HUES48 (cell line): ENCODE results near the gene ZNF217.
A peak's percentile ranks its signal among the peaks of the same experiment; 100 is the strongest.
"Not testable (repeated sequence)": the region's sequence is repeated elsewhere in the genome, so short reads cannot be mapped to it uniquely, and the experiment has no call there.

Experiments
- H3K27ac ChIP-seq: one replicate; pipeline ENCODE4 v1.7.0; 2013; ENCODE audit warnings: low read depth, low read length, inconsistent platforms
- H3K27me3 ChIP-seq: 2 replicates; pipeline ENCODE4 v1.6.1; 2013; ENCODE audit warnings: mild to moderate bottlenecking, low read length; ENCODE audit not compliant: control insufficient read depth, insufficient read depth
- H3K36me3 ChIP-seq: 2 replicates; pipeline ENCODE4 v1.6.1; 2013; ENCODE audit warnings: low read length; ENCODE audit not compliant: control insufficient read depth, insufficient read depth
- H3K4me1 ChIP-seq: 2 replicates; pipeline ENCODE4 v1.6.1; 2013; ENCODE audit warnings: mild to moderate bottlenecking, low read length; ENCODE audit not compliant: control insufficient read depth, insufficient read depth
- H3K4me3 ChIP-seq: 2 replicates; pipeline ENCODE4 v1.5.1; 2013; ENCODE audit warnings: mild to moderate bottlenecking, low read depth, low read length
- H3K9ac ChIP-seq: 2 replicates; pipeline ENCODE4 v1.6.1; 2013; ENCODE audit warnings: mild to moderate bottlenecking, low read depth, low read length, moderate library complexity
- H3K9me3 ChIP-seq: 2 replicates; pipeline ENCODE4 v1.6.1; 2013; ENCODE audit warnings: low read length; ENCODE audit not compliant: control insufficient read depth, insufficient read depth

Gene ZNF217

DNA sequence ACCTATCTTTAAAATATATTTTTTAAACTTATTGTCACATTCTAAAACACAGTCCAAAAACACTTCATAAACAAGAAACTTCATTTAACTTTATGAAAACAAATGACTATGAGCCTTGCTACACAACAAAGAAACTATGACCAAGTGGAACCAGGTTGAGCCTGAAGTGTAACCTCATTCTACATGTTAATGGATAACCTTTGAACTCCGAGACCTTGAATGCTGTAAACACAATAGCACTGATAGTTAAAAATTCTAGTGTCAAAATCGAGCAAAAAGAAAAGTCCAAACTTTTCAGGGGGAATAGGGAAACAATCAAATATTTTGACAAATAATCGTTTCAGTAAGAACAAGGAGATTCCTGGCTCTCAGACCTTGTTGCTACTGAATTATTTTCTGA is 2.1 kb upstream of the ZNF217 start:
- H3K4me3 ChIP-seq, result 0 out of 2 replicates have a peak overlapping the region, but pooled peaks have one; percentile 85
- H3K9me3 ChIP-seq, H3K36me3 ChIP-seq, H3K9ac ChIP-seq, H3K27me3 ChIP-seq: not testable (repeated sequence)
- peak overlapping the region; percentile 93 for H3K27ac ChIP-seq
- H3K4me1 ChIP-seq, result peaks cover 45% of the 10 kb centered on the region

DNA sequence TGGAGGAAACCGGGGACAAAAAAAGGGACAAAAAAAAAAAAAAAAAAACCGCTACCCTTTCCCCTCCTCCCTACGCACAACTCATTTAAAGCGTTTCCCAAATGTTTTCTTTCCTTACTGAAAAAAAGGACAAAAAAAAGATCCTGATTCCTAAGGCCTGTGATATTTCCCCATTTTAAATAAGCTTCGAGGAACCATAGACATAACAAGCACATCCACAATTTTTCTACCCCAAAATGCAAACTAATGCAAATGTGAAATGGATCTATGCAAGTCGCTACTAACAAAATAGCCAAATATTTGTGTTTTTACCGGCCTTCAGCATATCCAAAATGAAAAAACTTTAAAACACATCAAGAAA is 1.4 kb upstream of the ZNF217 start:
- Histone ChIP-seq H3K4me1 (peaks cover 48% of the 10 kb centered on the region), H3K9me3 (no peaks in the 10 kb centered on the region), H3K36me3 (no peaks in the 10 kb centered on the region), H3K27ac (peak overlapping the region; percentile 93), H3K4me3 (peak overlapping the region; percentile 85), H3K27me3 (no peaks in the 10 kb centered on the region), H3K9ac (peak overlapping the region; percentile 85)

DNA sequence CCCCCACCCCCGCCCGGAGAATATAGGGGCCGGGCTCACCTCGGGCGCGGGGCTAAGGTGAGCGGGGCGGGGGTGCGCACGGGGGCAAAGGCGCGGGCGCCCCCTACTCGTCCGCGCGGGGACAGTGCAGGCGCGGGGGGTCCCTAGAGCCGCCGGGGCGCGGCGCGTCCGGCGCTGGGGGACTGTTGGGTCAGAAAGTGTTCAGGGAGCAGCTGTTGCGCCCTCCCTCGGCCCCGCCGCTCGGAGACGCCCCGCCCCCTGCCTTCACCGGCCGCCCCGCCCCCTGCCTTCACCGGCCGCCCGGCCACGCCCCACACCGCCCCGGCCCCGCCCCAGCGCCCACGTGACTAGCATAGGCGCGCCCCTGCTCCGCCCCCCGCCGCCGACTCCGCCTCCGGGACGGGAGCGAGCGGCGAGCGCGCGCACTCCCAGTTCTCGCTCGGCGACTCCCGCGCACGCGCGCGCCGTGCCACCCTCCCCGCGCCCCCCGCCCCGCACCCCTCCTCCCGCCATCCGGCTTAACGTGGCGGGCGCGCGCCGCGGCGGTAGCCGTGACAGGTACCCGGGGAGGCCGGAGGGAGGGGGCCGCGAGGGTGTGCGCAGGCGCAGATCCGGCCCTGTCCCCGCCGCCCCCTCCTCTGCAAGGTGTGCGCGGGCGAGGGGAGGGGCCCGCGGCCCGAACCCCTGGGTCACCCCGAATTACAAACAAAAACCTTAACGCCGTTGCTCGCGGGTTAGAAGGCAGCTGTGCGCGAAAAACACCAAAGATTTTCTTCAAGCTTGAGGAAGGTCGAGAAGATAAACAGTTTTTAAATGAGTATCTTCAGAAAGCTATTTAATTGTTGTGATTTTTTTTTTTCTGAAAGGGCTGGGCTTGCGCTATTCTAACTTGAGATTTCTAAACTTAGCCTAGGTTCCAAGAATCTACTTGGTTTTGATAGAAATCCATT is 704 bp upstream of the ZNF217 start:
- H3K27ac ChIP-seq, result peak overlapping the region; percentile 93
- peak overlapping the region; percentile 85 for H3K9ac ChIP-seq
- no peaks in the 10 kb centered on the region for H3K27me3 ChIP-seq
- H3K9me3 ChIP-seq, result no peaks in the 10 kb centered on the region
- H3K4me3 ChIP-seq, result peak overlapping the region; percentile 85
- H3K36me3 ChIP-seq, result no peaks in the 10 kb centered on the region
- peaks cover 47% of the 10 kb centered on the region for H3K4me1 ChIP-seq

DNA sequence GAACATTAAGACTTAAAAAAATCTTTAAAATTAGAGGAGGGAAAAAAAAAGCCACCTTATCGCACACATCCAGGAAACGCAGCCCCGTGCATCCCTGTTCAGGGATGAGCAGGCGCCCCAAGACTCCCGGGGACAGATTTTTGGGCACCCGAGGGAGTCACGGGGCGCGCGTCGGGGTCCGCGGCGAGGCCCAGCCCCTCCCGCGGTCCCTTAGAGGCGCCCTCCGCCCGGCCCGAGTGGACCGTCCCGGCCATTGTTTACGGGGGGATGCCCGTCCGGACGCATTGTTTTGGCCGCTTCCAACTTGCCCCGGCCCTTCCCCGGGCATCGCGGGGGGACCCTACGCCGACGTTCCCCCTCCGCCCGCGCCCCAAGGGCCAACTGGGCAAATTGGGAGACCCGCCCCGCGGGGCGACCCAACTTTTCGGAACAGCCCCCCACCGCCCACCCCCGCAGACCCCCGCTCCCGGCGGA is 610 bp downstream of the ZNF217 start:
- peaks cover 46% of the 10 kb centered on the region for H3K4me1 ChIP-seq
- H3K36me3 ChIP-seq, result no peaks in the 10 kb centered on the region
- H3K27me3 ChIP-seq, result no peaks in the 10 kb centered on the region
- H3K27ac ChIP-seq, result peak overlapping the region; percentile 93
- peak overlapping the region; percentile 82 for H3K4me3 ChIP-seq
- peak overlapping the region; percentile 92 for H3K9ac ChIP-seq
- H3K9me3 ChIP-seq, result no peaks in the 10 kb centered on the region

DNA sequence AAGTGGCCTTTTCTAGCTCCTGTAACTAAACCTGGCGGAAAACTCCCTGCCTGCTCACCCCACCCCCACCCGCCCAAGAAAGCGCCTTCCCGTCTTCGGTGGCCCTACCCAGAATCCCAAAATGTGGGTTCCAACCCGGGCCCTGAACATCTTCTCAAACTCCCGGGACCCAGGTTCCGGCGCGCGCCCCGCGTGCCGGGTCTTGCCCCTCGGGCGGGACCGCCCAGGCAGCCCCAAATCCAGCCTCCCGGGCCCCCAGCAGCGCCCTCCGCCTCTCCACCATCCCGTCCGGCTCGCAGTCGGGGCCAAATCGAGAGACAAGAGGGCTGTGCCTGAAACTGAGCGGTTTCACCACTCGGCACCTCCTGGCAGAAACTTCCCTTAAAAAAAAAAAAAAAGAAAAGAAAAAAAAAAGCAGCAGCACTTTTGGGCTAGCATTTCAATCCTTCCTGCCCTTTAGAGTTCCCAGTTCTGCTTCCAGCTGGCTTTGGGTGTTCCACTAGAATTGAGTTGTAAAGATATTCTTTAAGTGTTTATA is 1.1 kb downstream of the ZNF217 start:
- not testable (repeated sequence) for H3K36me3 ChIP-seq, H3K9me3 ChIP-seq, H3K27me3 ChIP-seq
- peak overlapping the region; percentile 93 for H3K27ac ChIP-seq
- H3K9ac ChIP-seq, result peak overlapping the region; percentile 92
- H3K4me3 ChIP-seq, result peak overlapping the region; percentile 82
- peaks cover 43% of the 10 kb centered on the region for H3K4me1 ChIP-seq

DNA sequence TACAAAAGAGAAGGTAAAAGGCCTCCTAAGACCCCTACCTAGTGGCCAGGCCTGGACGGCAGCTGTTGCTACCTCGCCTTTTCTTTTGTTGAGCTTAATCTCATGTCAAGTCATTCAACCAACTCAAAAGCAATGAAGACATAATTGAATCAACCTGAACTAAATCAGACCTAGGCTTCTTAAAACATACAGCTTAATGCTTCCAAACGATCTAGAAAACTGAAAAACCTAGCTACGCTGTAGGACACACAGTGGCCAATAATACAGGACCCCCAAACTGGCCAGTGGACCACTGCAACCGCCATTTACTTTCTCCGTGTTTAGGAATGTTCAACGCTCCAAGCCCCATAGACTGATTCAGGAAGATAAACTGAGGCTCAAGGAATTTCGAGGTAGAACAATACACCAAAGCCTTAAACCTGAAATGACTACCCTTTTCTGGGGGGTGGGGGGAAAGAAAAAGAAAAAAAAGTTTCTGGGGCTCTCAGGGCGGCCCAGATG is 1.6 kb downstream of the ZNF217 start:
- Histone ChIP-seq H3K4me1 (peaks cover 44% of the 10 kb centered on the region), H3K4me3 (peak overlapping the region; percentile 82), H3K9ac (peak overlapping the region; percentile 92), H3K27ac (peak overlapping the region; percentile 93)
- not testable (repeated sequence) for H3K36me3 ChIP-seq, H3K27me3 ChIP-seq, H3K9me3 ChIP-seq

DNA sequence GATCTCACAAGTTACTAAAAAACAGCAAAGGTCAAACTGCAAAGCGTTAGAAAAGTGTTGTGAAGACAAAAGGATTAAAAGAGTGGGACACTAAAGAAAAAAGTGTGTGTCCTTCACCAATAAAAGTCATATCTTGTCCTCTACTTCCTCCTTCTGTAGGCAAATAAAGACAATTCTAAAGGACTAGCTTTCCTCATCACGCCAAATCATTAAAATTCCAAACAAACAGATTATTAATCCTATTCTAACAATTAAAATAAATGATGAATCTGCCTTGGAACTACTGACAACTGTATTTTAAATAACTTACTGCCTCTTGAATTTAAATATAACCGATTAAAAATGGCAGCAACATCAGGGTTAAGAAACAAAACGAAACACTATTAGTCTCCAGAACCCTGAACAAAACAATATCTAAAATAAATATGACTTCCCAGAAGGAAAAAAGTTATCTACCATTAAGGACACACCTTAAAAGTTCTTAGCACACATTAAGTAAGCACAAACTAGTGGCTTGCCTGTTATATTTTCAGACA is 2.4 kb downstream of the ZNF217 start:
- H3K36me3 ChIP-seq, H3K9me3 ChIP-seq, H3K27me3 ChIP-seq: not testable (repeated sequence)
- Histone ChIP-seq H3K27ac (peak overlapping the region; percentile 93), H3K4me1 (peaks cover 44% of the 10 kb centered on the region), H3K4me3 (peak overlapping the region; percentile 82), H3K9ac (peak overlapping the region; percentile 78)

DNA sequence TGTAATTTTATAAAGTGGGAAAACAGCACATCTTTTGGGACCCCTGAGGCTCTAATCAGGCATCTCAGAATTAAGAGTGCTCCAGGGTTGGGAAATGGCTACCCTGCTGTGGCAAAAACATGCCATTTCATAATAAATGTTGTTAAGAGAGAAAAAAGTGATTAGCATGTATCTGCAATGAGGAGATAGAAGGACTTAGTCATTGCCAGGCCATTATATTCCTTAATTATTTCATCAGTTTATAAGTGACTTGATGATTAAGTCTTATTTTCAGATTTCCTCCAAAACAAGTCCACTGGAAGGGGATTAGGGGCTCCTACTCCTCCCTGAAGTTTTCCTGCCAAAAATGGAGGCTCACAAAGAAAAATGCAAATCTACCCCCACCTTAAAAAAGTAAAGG is 3.0 kb downstream of the ZNF217 start:
- H3K9me3 ChIP-seq, H3K27me3 ChIP-seq, H3K36me3 ChIP-seq: not testable (repeated sequence)
- peaks cover 45% of the 10 kb centered on the region for H3K4me1 ChIP-seq
- H3K4me3 ChIP-seq, result peak overlapping the region; percentile 82
- H3K27ac ChIP-seq, result peak overlapping the region; percentile 93
- peak overlapping the region; percentile 78 for H3K9ac ChIP-seq

DNA sequence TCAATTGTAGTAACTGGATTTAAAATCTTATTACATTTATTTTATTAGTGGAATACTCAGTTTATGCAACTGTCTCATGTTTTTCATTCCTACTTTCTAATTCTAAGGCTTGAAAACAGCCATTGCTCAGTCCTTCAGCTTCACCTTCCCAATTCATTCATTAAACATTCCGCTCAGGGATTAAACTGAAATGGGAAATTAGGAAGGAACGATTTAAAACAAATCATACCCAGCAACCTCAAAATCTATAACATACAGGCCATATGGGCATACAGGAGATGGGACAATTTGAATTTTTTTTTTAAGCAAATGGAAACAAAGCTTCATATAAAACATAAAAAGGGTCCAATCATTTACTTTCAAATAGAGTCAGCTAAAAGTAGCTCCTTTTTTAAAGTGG is 3.5 kb downstream of the ZNF217 start:
- H3K9ac ChIP-seq, result peak overlapping the region; percentile 78; the same call in 1 of the 2 replicates
- H3K4me1 ChIP-seq, result peaks cover 45% of the 10 kb centered on the region
- H3K36me3 ChIP-seq, H3K9me3 ChIP-seq, H3K27me3 ChIP-seq: not testable (repeated sequence)
- peak overlapping the region; percentile 93 for H3K27ac ChIP-seq
- peak overlapping the region; percentile 82 for H3K4me3 ChIP-seq

DNA sequence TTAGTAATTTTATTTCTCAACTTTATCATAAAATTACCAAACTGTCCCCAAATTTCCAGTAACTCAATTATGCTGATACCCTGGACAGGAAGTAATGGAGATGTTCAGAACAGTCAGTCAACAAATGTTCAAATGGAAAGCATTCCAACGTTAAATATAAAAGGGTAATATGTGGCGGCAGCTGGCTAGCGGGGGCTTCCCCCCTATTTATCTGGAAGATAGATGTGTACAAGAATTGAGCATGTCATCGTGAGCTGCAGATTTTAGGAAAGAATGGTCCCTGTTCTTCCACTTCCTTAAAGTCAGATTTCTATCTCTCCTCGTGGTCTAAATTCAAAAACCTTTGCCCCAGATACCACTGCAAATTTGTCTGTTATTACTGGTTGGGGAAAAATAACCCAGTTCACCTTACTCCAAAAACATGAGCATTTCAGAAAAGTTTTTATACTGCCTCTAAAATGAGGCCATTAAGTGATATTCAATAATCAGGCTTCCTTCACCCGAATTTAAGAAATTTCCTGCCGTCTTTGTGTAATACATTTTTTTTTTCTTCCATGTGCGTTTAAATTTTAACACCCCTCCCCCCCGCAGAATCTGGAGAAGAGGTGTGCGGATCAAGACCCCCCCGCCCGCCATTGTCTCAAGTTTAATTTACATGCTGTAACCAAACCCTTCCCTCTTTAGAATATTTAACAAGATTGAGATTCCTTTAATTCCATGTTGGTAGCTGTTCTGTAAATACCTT is 4.1 kb downstream of the ZNF217 start:
- Histone ChIP-seq H3K4me1 (peaks cover 45% of the 10 kb centered on the region), H3K27ac (peak overlapping the region; percentile 93), H3K9ac (peak overlapping the region; percentile 78), H3K4me3 (peak overlapping the region; percentile 82)
- H3K9me3 ChIP-seq, H3K36me3 ChIP-seq, H3K27me3 ChIP-seq: not testable (repeated sequence)
